DMS114 treated with DMSO at 0.1 percent for 48 hours (cell line): ENCODE data around the gene GARIN1A.

Experiments
- DNase-seq: peaks from one replicate; lab custom pipeline; 2025; ENCODE audit not compliant: unreplicated experiment; lab: John Stamatoyannopoulos, UW

The GARIN1A gene

DNA sequence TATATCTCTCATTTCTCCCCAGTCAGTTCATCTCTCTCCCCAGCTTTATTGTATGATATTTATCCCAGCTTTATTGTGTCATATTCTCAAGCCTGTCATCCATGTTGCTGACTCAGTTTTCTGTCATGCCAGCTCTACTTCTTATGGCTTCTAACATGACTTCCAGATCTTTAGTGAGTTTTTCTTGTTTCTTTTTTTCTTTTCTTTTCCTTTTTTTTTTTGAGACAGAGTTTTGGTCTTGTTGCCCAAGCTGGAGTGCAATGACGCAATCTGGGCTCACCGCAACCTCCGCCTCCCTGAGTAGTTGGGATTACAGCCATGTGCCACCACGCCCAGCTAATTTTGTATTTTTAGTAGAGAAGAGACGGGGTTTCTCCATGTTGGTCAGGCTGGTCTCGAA lies 38.4 kb downstream of the GARIN1A start:
- DNase-seq = no peak

DNA sequence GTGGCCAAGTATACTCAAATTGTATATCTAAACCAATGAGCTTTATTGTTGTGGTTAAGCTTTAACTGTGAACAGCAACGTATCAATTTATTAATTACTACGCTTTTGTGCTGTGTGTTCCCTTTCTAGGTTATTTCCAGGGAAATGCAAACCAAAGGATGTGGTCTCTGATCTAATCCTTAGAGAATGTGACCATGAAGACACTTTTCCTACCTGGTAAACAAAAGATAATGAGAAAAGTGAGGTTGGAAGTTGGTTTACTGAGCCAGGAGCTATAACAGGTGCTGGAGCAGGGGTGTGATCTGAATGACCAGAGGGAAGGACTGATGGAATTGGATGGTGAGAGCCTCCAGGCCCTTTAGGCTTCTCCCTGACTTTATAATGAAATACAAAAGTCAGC lies 41.7 kb downstream of the GARIN1A start:
- DNase-seq = no peak

GRCh38 chr7:128714701-128715495 lies 42.8 kb downstream of the GARIN1A start:
- no peak for DNase-seq

DNA sequence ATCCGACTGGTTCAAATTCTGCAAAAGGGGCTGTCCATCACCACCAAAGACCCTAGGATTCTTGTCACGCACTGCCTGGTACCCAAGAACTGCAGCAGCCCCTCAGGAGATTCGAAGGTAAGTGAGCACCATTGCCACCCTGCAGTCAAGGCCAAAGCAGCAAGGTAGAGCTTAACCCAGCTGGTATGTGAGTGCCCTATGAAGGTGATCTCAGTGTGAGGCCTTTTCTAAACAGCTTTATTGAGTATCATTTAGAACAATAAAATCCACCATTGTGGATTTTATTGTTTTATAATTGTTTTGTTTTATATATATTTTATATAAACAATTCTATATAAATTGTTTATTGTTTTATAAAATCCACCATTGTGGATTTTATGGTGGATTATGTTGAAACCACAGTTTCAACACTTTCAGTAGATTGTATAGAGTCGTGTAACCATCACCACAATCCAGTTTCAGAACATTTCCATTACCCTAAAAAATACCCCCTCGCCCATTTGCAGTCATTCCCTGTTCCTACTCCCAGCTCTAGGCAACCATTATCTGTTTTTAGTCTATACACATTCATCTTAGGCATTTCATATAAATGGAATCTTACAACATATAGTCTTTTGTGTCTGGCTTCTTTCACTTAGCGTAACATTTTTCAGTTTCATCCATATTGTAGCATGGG lies 47.0 kb downstream of the GARIN1A start:
- no peak for DNase-seq

GRCh38 chr7:128721376-128721775 lies 49.3 kb downstream of the GARIN1A start:
- no peak for DNase-seq
